Stimulated activated naive B cell treated with anti-CD40 and anti-IgM and Interleukin-4, amounts not matched to agents 10 μg/mL and 1 μg/mL and 100 μg/mL, for 72 hours (primary cell): Measurements from ENCODE around the gene RPL29.

ENCODE experiments used
- ATAC-seq, 2 donors: fragments of 150-1000 bp; cut with Tn5 transposase; replicated peaks; 2 replicates each; pipeline ENCODE4 v1.10.0; 2021; ENCODE audit warnings: moderate library complexity in 1 of 2
- DNase-seq: peaks from one replicate; pipeline ENCODE4 v3.0.0; 2021
- H3K27ac Mint-ChIP-seq: one replicate; pipeline ENCODE4 v1.8.0; 2022; ENCODE audit warnings: mild to moderate bottlenecking, mixed read lengths
- H3K27me3 Mint-ChIP-seq, 2 donors: one replicate each; pipeline ENCODE4 v1.8.0; 2022; ENCODE audit warnings: mixed read lengths in 2 of 2
- H3K36me3 Mint-ChIP-seq, 2 donors: one replicate each; pipeline ENCODE4 v1.8.0; 2022; ENCODE audit warnings: mixed read lengths in 2 of 2, mild to moderate bottlenecking in 1 of 2
- H3K4me1 Mint-ChIP-seq, 2 donors: one replicate each; pipeline ENCODE4 v1.8.0; 2022; ENCODE audit warnings: mixed read lengths in 2 of 2, mild to moderate bottlenecking in 1 of 2
- H3K4me3 Mint-ChIP-seq, 2 donors: one replicate each; pipeline ENCODE4 v1.8.0; 2022; ENCODE audit warnings: mild to moderate bottlenecking in 2 of 2, mixed read lengths in 2 of 2, moderate library complexity in 1 of 2
- H3K9me3 Mint-ChIP-seq, 2 donors: one replicate each; pipeline ENCODE4 v1.8.0; 2022; ENCODE audit warnings: mixed read lengths in 2 of 2, mild to moderate bottlenecking in 1 of 2

Gene RPL29

GRCh38 chr3:51953445-51953844 lies 42.2 kb downstream of the RPL29 start:
- no peaks in the 10 kb centered on the region for H3K9me3 Mint-ChIP-seq
- ATAC-seq (no peak), DNase-seq (no peak)
- no peak overlapping the region for H3K4me3 Mint-ChIP-seq
- no peak overlapping the region for H3K27ac Mint-ChIP-seq
- peaks cover 0 to 5% of the 10 kb centered on the region in 2 donors for H3K4me1 Mint-ChIP-seq
- peaks cover 32 to 34% of the 10 kb centered on the region in 2 donors for H3K27me3 Mint-ChIP-seq
- H3K36me3 Mint-ChIP-seq, result peaks cover under 1 to 18% of the 10 kb centered on the region in 2 donors

GRCh38 chr3:51950899-51951298 lies 44.8 kb downstream of the RPL29 start:
- DNase-seq, result no peak
- H3K27me3 Mint-ChIP-seq, result peaks cover 28 to 32% of the 10 kb centered on the region in 2 donors
- ATAC-seq, result no peak
- peaks cover 0 to 5% of the 10 kb centered on the region in 2 donors for H3K4me1 Mint-ChIP-seq
- no peaks in the 10 kb centered on the region for H3K9me3 Mint-ChIP-seq
- peaks cover 8 to 26% of the 10 kb centered on the region in 2 donors for H3K36me3 Mint-ChIP-seq
- H3K4me3 Mint-ChIP-seq, result no peak overlapping the region
- no peak overlapping the region for H3K27ac Mint-ChIP-seq

GRCh38 chr3:51949121-51949520 lies 46.6 kb downstream of the RPL29 start:
- no peaks in the 10 kb centered on the region for H3K9me3 Mint-ChIP-seq
- ATAC-seq, result no peak
- no peak overlapping the region for H3K4me3 Mint-ChIP-seq
- peaks cover 2 to 3% of the 10 kb centered on the region in 2 donors for H3K4me1 Mint-ChIP-seq
- peaks cover 17 to 19% of the 10 kb centered on the region in 2 donors for H3K27me3 Mint-ChIP-seq
- DNase-seq, result no peak
- no peak overlapping the region for H3K27ac Mint-ChIP-seq
- peaks cover 18 to 44% of the 10 kb centered on the region in 2 donors for H3K36me3 Mint-ChIP-seq

GRCh38 chr3:51948016-51948580 lies 47.6 kb downstream of the RPL29 start:
- H3K4me3 Mint-ChIP-seq, result no peak overlapping the region
- ATAC-seq, result no peak
- no peak overlapping the region for H3K27ac Mint-ChIP-seq
- no peak for DNase-seq
- peaks cover 7 to 9% of the 10 kb centered on the region in 2 donors for H3K27me3 Mint-ChIP-seq
- peaks cover under 1 to 11% of the 10 kb centered on the region in 2 donors for H3K4me1 Mint-ChIP-seq
- H3K36me3 Mint-ChIP-seq, result peaks cover 20 to 45% of the 10 kb centered on the region in 2 donors
- no peaks in the 10 kb centered on the region for H3K9me3 Mint-ChIP-seq

GRCh38 chr3:51947215-51947900 lies 48.3 kb downstream of the RPL29 start:
- no peak overlapping the region for H3K4me3 Mint-ChIP-seq
- no peak for ATAC-seq
- DNase-seq, result no peak
- peaks cover 3 to 4% of the 10 kb centered on the region in 2 donors for H3K27me3 Mint-ChIP-seq
- no peak overlapping the region for H3K27ac Mint-ChIP-seq
- H3K9me3 Mint-ChIP-seq, result no peaks in the 10 kb centered on the region
- peaks cover 20 to 48% of the 10 kb centered on the region in 2 donors for H3K36me3 Mint-ChIP-seq
- H3K4me1 Mint-ChIP-seq, result peaks cover 4 to 19% of the 10 kb centered on the region in 2 donors

- no peak overlapping the region for H3K4me3 Mint-ChIP-seq
- peaks cover 6 to 21% of the 10 kb centered on the region in 2 donors for H3K4me1 Mint-ChIP-seq
- ATAC-seq (no peak), DNase-seq (no peak)
- H3K36me3 Mint-ChIP-seq, result peaks cover 20 to 48% of the 10 kb centered on the region in 2 donors
- H3K27ac Mint-ChIP-seq, result peak overlapping the region; percentile 68
- H3K9me3 Mint-ChIP-seq, result no peaks in the 10 kb centered on the region
- H3K27me3 Mint-ChIP-seq, result no peaks in the 10 kb centered on the region
Measured at GRCh38 chr3:51946796-51947195, 48.9 kb downstream of the RPL29 start.

- H3K4me1 Mint-ChIP-seq, result peaks cover 8 to 21% of the 10 kb centered on the region in 2 donors
- ATAC-seq, result no peak
- no peak overlapping the region for H3K4me3 Mint-ChIP-seq
- DNase-seq, result no peak
- peaks cover 20 to 48% of the 10 kb centered on the region in 2 donors for H3K36me3 Mint-ChIP-seq
- no peaks in the 10 kb centered on the region for H3K9me3 Mint-ChIP-seq
- no peaks in the 10 kb centered on the region for H3K27me3 Mint-ChIP-seq
- peak overlapping the region; percentile 68 for H3K27ac Mint-ChIP-seq
Measured at GRCh38 chr3:51945926-51946705, 49.6 kb downstream of the RPL29 start.

- Mint-ChIP-seq H3K4me3 (no peak overlapping the region), H3K27me3 (no peaks in the 10 kb centered on the region), H3K9me3 (no peaks in the 10 kb centered on the region), H3K36me3 (peaks cover 24 to 52% of the 10 kb centered on the region in 2 donors), H3K4me1 (peaks cover 17 to 30% of the 10 kb centered on the region in 2 donors), H3K27ac (no peak overlapping the region)
- DNase-seq (no peak), ATAC-seq (no peak)
Measured at GRCh38 chr3:51945031-51945840, 50.5 kb downstream of the RPL29 start.

- Mint-ChIP-seq H3K4me1 (peaks cover 23 to 37% of the 10 kb centered on the region in 2 donors), H3K27me3 (no peaks in the 10 kb centered on the region), H3K27ac (no peak overlapping the region), H3K36me3 (peaks cover 24 to 57% of the 10 kb centered on the region in 2 donors), H3K9me3 (no peaks in the 10 kb centered on the region), H3K4me3 (no peak overlapping the region)
- ATAC-seq (no peak), DNase-seq (no peak)
Measured at GRCh38 chr3:51944451-51945021, 51.2 kb downstream of the RPL29 start.
